ENCODE measurements around the gene CCR1.

The CCR1 gene

GRCh38 chr3:46208167-46208704 is at the start of gene CCR1:
CCR1 (minus strand) TSS chr3:46208313; CDS start chr3:46204313, 4,000 bp downstream.
- no peak for DNase-seq (ENCODE audit: low read depth in 2 of 2)

- DNase-seq (ENCODE audit: low read depth in 2 of 2), result no peak
Measured at GRCh38 chr3:46252980-46253379, 44.9 kb upstream of the CCR1 start.

GRCh38 chr3:46245146-46245545 is 37.0 kb upstream of the CCR1 start:
- DNase-seq (ENCODE audit: low read depth in 2 of 2), result no peak

- DNase-seq (ENCODE audit: low read depth in 2 of 2), result no peak
Measured at GRCh38 chr3:46243560-46243959, 35.4 kb upstream of the CCR1 start.

GRCh38 chr3:46242120-46242519 is 34.0 kb upstream of the CCR1 start, which contains the start of gene CCR3:
CCR3 (plus strand) TSS chr3:46242460; CDS start chr3:46265159, 22,699 bp downstream.
- DNase-seq (ENCODE audit: low read depth in 2 of 2), result no peak

GRCh38 chr3:46239952-46240351 is 31.8 kb upstream of the CCR1 start:
- DNase-seq (ENCODE audit: low read depth in 2 of 2), result no peak

- DNase-seq (ENCODE audit: low read depth in 2 of 2), result no peak
Measured at GRCh38 chr3:46239301-46239938, 31.3 kb upstream of the CCR1 start.

GRCh38 chr3:46238386-46238785 is 30.3 kb upstream of the CCR1 start:
- no peak for DNase-seq (ENCODE audit: low read depth in 2 of 2)

- DNase-seq (ENCODE audit: low read depth in 2 of 2), result no peak
Measured at GRCh38 chr3:46236294-46237054, 28.4 kb upstream of the CCR1 start.

- no peak for DNase-seq (ENCODE audit: low read depth in 2 of 2)
Measured at GRCh38 chr3:46235425-46235824, 27.3 kb upstream of the CCR1 start.

- DNase-seq (ENCODE audit: low read depth in 2 of 2), result no peak
Measured at GRCh38 chr3:46233194-46233593, 25.1 kb upstream of the CCR1 start.

- no peak for DNase-seq (ENCODE audit: low read depth in 2 of 2)
Measured at GRCh38 chr3:46231323-46231722, 23.2 kb upstream of the CCR1 start.

GRCh38 chr3:46228260-46229242 is 20.4 kb upstream of the CCR1 start:
- no peak for DNase-seq (ENCODE audit: low read depth in 2 of 2)

GRCh38 chr3:46222435-46223161 is 14.5 kb upstream of the CCR1 start:
- DNase-seq (ENCODE audit: low read depth in 2 of 2), result no peak

GRCh38 chr3:46221938-46222337 is 13.8 kb upstream of the CCR1 start:
- no peak for DNase-seq (ENCODE audit: low read depth in 2 of 2)

- DNase-seq (ENCODE audit: low read depth in 2 of 2), result no peak
Measured at GRCh38 chr3:46221391-46221790, 13.3 kb upstream of the CCR1 start.

- no peak for DNase-seq (ENCODE audit: low read depth in 2 of 2)
Measured at GRCh38 chr3:46218196-46218709, 10.1 kb upstream of the CCR1 start.

GRCh38 chr3:46215810-46216414 is 7.8 kb upstream of the CCR1 start:
- no peak for DNase-seq (ENCODE audit: low read depth in 2 of 2)

GRCh38 chr3:46214751-46215352 is 6.7 kb upstream of the CCR1 start:
- DNase-seq (ENCODE audit: low read depth in 2 of 2), result no peak

GRCh38 chr3:46213201-46213600 is 5.1 kb upstream of the CCR1 start:
- DNase-seq (ENCODE audit: low read depth in 2 of 2), result no peak

Measured in stimulated activated CD4-positive, alpha-beta T cell treated with anti-CD3 and anti-CD28 coated beads, Interleukin-1b, Interleukin-23, amount 100 ng/mL, for 4 hours (primary cell).